GM23248 (cell line): ENCODE measurements around the gene CEP76.

Experiments used
- EZH2 ChIP-seq: fragments of 200-600 bp; sonication (generic); IDR thresholded peaks from 2 replicates; pipeline ENCODE4 v1.6.1; 2018; ENCODE audit warnings: antibody characterized with exemption, mild to moderate bottlenecking; ENCODE audit not compliant: insufficient read depth, poor library complexity, severe bottlenecking
- EZH2phosphoT487 ChIP-seq: fragments of 200-600 bp; sonication (generic); IDR thresholded peaks from 2 replicates; pipeline ENCODE4 v1.6.1; 2018; ENCODE audit warnings: antibody characterized with exemption, moderate library complexity, mild to moderate bottlenecking, low read depth; ENCODE audit not compliant: insufficient read depth

- TF ChIP-seq EZH2 (no peak), EZH2phosphoT487 (no peak)
Measured at GRCh38 chr18:12749121-12749520, 46.6 kb upstream of the CEP76 start.
